IPS-15b (cell line): ENCODE results near the gene RSPH9.

Experiments
- H3K27me3 ChIP-seq: one replicate; pipeline ENCODE4 v1.6.1; 2013; ENCODE audit warnings: low read length; ENCODE audit not compliant: control insufficient read depth, insufficient read depth
- H3K36me3 ChIP-seq: one replicate; pipeline ENCODE4 v1.6.1; 2013; ENCODE audit warnings: low read length; ENCODE audit not compliant: control insufficient read depth, insufficient read depth
- H3K4me1 ChIP-seq: one replicate; pipeline ENCODE4 v1.6.1; 2013; ENCODE audit warnings: mild to moderate bottlenecking, low read length; ENCODE audit not compliant: control insufficient read depth, insufficient read depth
- H3K4me3 ChIP-seq: one replicate; pipeline ENCODE4 v1.5.1; 2013; ENCODE audit warnings: low read depth, low read length
- H3K9ac ChIP-seq: one replicate; pipeline ENCODE4 v1.6.1; 2013; ENCODE audit warnings: low read depth, mild to moderate bottlenecking, low read length
- H3K9me3 ChIP-seq: one replicate; pipeline ENCODE4 v1.6.1; 2013; ENCODE audit warnings: mild to moderate bottlenecking, low read length; ENCODE audit not compliant: control insufficient read depth, insufficient read depth

RSPH9 gene, protein sequence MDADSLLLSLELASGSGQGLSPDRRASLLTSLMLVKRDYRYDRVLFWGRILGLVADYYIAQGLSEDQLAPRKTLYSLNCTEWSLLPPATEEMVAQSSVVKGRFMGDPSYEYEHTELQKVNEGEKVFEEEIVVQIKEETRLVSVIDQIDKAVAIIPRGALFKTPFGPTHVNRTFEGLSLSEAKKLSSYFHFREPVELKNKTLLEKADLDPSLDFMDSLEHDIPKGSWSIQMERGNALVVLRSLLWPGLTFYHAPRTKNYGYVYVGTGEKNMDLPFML

GRCh38 chr6:43644940-43645612, at the start of gene RSPH9:
Gene RSPH9 (plus strand): TSS chr6:43645036. CDS start chr6:43645099, 63 bp downstream.
- H3K9ac ChIP-seq: peak within 1 kb of the TSS; percentile 32
- no peaks in the 10 kb centered on the region for H3K9me3 ChIP-seq
- peak within 1 kb of the TSS; percentile 87 for H3K4me3 ChIP-seq
- no peaks in the 10 kb centered on the region for H3K27me3 ChIP-seq
- H3K4me1 ChIP-seq: no peaks in the 10 kb centered on the region
- peaks cover 14% of the 10 kb centered on the region for H3K36me3 ChIP-seq

DNA sequence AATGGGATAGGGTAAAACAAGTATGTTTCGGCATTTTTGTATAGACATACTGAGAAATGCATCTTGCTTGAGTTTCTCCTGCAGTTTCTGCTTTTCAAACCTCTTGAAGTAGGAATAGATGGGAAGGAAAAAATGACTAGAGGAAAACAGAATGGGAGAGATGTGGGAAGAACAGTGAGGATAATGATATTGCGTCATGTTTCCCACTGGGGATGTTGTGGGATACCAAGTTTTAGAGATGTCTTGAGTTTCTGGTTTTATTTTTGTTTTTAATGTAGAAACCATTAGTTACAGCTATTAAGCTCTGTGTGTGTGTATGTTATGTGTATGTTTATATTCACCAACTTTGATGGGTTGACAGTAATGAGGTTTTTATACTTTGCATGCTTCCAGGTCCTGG, 44.2 kb upstream of the RSPH9 start:
- Histone ChIP-seq H3K27me3 (no peaks in the 10 kb centered on the region), H3K9ac (no peak overlapping the region), H3K36me3 (peaks cover 6% of the 10 kb centered on the region)

GRCh38 chr6:43604174-43604573, 40.7 kb upstream of the RSPH9 start:
- no peak overlapping the region for H3K9ac ChIP-seq
- no peaks in the 10 kb centered on the region for H3K4me1 ChIP-seq
- H3K9me3 ChIP-seq: no peaks in the 10 kb centered on the region
- H3K27me3 ChIP-seq: no peaks in the 10 kb centered on the region
- H3K36me3 ChIP-seq: peaks cover 2% of the 10 kb centered on the region
- H3K4me3 ChIP-seq: no peak overlapping the region

More for the DNA sequence above, 44.2 kb upstream of the RSPH9 start:
- H3K9me3 ChIP-seq: no peaks in the 10 kb centered on the region
- no peaks in the 10 kb centered on the region for H3K4me1 ChIP-seq
- H3K4me3 ChIP-seq: no peak overlapping the region

GRCh38 chr6:43606019-43606418, 38.8 kb upstream of the RSPH9 start:
- no peaks in the 10 kb centered on the region for H3K4me1 ChIP-seq
- H3K9me3 ChIP-seq: no peaks in the 10 kb centered on the region
- no peak overlapping the region for H3K4me3 ChIP-seq
- H3K27me3 ChIP-seq: no peaks in the 10 kb centered on the region
- no peaks in the 10 kb centered on the region for H3K36me3 ChIP-seq
- H3K9ac ChIP-seq: no peak overlapping the region

DNA sequence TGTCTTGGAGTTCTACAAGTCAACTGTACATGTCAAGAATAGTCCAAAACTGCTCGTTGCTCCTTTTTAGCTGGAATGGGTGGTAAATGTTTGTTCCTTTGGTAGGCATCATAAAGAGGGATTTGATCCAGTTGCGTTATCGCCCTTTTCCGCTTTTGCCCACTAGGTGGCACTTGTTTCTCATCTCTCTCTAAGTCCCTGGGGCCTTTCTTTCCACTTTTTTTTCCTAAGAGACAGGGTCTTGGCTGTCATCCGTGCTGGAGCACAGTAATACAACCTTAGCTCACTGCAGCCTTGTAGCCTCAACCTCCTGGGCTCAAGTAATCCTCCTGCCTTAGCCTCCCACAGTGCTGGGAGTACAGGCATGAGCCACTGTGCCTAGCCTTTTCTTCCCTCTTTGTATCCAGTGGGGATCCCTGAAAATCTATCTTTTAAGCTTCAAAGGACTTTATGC, 36.5 kb upstream of the RSPH9 start:
- no peaks in the 10 kb centered on the region for H3K36me3 ChIP-seq
- H3K9ac ChIP-seq: no peak overlapping the region
- H3K4me1 ChIP-seq: no peaks in the 10 kb centered on the region
- H3K9me3 ChIP-seq: no peaks in the 10 kb centered on the region
- no peak overlapping the region for H3K4me3 ChIP-seq
- H3K27me3 ChIP-seq: no peaks in the 10 kb centered on the region

GRCh38 chr6:43608807-43609206, 36.0 kb upstream of the RSPH9 start:
- Histone ChIP-seq H3K9ac (no peak overlapping the region), H3K27me3 (no peaks in the 10 kb centered on the region), H3K36me3 (peaks cover 5% of the 10 kb centered on the region), H3K4me1 (no peaks in the 10 kb centered on the region), H3K4me3 (no peak overlapping the region), H3K9me3 (no peaks in the 10 kb centered on the region)

- Histone ChIP-seq H3K4me1 (no peaks in the 10 kb centered on the region), H3K9me3 (no peaks in the 10 kb centered on the region), H3K4me3 (no peak overlapping the region), H3K9ac (no peak overlapping the region), H3K36me3 (peaks cover 10% of the 10 kb centered on the region), H3K27me3 (no peaks in the 10 kb centered on the region)
These were observed 35.4 kb upstream of the RSPH9 start for GRCh38 chr6:43609402-43609801.

DNA sequence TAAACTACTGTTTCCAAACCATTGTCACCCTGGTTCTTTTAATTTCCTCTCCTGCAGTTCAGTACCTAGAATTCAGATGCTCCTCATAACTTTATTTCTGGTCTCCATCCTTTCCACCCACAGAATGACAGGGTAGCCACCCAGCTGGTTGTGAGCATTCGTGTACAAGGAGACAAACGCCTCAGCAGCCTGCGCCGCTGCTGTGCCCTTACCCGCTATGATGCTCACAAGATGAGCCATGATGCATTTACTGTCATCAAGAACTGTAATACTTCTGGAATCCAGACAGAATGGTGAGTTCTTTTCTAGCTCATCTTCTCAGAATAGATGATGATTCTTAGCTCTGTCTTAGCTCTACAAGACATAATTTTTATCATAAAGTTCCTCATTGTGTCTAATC, 34.4 kb upstream of the RSPH9 start:
- Histone ChIP-seq H3K4me1 (no peaks in the 10 kb centered on the region), H3K9ac (no peak overlapping the region), H3K36me3 (peaks cover 10% of the 10 kb centered on the region), H3K4me3 (no peak overlapping the region), H3K27me3 (no peaks in the 10 kb centered on the region), H3K9me3 (no peaks in the 10 kb centered on the region)

DNA sequence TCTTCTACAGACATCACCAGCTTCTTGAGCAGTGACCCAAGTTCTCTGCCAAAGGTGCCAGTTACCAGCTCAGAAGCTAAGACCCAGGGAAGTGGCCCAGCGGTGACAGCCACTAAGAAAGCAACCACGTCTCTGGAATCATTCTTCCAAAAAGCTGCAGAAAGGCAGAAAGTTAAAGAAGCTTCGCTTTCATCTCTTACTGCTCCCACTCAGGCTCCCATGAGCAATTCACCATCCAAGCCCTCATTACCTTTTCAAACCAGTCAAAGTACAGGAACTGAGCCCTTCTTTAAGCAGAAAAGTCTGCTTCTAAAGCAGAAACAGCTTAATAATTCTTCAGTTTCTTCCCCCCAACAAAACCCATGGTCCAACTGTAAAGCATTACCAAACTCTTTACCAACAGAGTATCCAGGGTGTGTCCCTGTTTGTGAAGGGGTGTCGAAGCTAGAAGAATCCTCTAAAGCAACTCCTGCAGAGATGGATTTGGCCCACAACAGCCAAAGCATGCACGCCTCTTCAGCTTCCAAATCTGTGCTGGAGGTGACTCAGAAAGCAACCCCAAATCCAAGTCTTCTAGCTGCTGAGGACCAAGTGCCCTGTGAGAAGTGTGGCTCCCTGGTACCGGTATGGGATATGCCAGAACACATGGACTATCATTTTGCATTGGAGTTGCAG, 31.0 kb upstream of the RSPH9 start:
- H3K27me3 ChIP-seq: no peaks in the 10 kb centered on the region
- H3K4me1 ChIP-seq: no peaks in the 10 kb centered on the region
- H3K9ac ChIP-seq: no peak overlapping the region
- H3K9me3 ChIP-seq: no peaks in the 10 kb centered on the region
- H3K4me3 ChIP-seq: no peak overlapping the region
- H3K36me3 ChIP-seq: peaks cover 10% of the 10 kb centered on the region

DNA sequence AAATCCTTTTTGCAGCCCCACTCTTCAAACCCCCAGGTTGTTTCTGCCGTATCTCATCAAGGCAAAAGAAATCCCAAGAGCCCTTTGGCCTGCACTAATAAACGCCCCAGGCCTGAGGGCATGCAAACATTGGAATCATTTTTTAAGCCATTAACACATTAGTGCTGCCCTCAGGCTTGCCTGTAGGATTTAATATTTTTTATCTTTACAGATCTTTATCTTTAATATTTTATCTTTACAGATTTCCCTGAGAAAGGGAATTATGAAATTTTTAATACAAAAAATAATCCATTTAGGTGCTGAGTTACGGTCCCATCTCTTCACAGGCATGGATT, 30.5 kb upstream of the RSPH9 start:
- H3K36me3 ChIP-seq: peaks cover 10% of the 10 kb centered on the region
- H3K27me3 ChIP-seq: no peaks in the 10 kb centered on the region
- no peak overlapping the region for H3K4me3 ChIP-seq
- H3K9me3 ChIP-seq: no peaks in the 10 kb centered on the region
- H3K9ac ChIP-seq: no peak overlapping the region
- H3K4me1 ChIP-seq: no peaks in the 10 kb centered on the region

DNA sequence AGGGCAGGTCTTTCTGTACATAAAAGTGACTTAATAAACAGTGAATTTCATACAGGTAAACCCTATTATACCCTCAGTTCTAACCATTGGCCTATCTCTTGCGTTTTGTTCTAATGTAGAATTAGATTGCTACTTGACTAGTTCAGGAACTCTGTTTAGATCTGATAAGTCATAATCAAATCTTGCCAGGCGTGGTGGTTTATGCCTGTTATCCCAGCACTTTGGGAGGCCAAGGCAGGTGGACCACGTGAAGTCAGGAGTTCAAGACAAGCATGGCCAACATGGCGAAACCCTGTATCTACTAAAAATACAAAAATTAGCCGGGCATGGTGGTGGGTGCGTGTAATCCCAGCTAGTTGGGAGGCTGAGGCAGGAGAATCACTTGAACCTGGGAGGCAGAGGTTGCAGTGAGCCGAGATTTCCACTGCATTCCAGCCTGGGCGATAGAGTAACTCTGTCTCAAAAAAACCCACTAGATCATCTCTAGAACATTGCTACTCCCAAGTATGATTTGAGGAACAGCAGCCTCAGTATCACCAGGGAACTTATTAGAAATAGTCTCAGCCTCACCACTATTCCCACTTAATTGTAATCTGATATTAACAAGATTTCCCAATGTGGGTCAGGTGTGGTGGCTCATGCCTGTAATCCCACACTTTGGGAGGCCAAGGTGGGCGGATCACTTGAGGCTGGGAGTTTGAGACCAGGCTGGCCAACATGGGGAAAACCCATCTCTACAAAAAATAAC, 27.9 kb upstream of the RSPH9 start:
- Histone ChIP-seq H3K4me1 (no peaks in the 10 kb centered on the region), H3K4me3 (no peak overlapping the region), H3K27me3 (no peaks in the 10 kb centered on the region), H3K36me3 (peaks cover 28% of the 10 kb centered on the region), H3K9ac (no peak overlapping the region), H3K9me3 (no peaks in the 10 kb centered on the region)
